Measurements from ENCODE around the gene AIFM2.

GRCh38 chr10:70130878-70131559 is 1.6 kb downstream of the AIFM2 start:
- TF ChIP-seq CTCF (tag by site-specific recombination; IDR thresholded peaks at IDR 0.05) = no peak
- no peak for TF ChIP-seq ZNF639 (tag by site-specific recombination; IDR thresholded peaks at IDR 0.05)
- no peak for TF ChIP-seq PBX3 (CRISPR knock-in tag; IDR thresholded peaks at IDR 0.05)
- no peak for TF ChIP-seq HOXA7 (CRISPR knock-in tag; IDR thresholded peaks at IDR 0.05; ENCODE audit: borderline replicate concordance)
- no peak for TF ChIP-seq REST (tag by site-specific recombination; IDR thresholded peaks at IDR 0.05)
- TF ChIP-seq ZNF398 (tag by site-specific recombination; IDR thresholded peaks at IDR 0.05) = no peak
- TF ChIP-seq AEBP2 (tag by site-specific recombination; IDR thresholded peaks at IDR 0.05; ENCODE audit: borderline replicate concordance) = no peak
- no peak for TF ChIP-seq SETDB1 (IDR thresholded peaks at IDR 0.05; ENCODE audit: insufficient read length, low read length)
- no peak for TF ChIP-seq TCF7L2 (IDR thresholded peaks at IDR 0.05; ENCODE audit: borderline replicate concordance, low read depth, low read length)
- TF ChIP-seq ZNF473 (tag by site-specific recombination; IDR thresholded peaks at IDR 0.05) = no peak
- TF ChIP-seq KLF16 (tag by site-specific recombination; IDR thresholded peaks at IDR 0.05) = no peak
- no peak for TF ChIP-seq TRIM28 (IDR thresholded peaks at IDR 0.05; ENCODE audit: borderline replicate concordance, low read length)
